Measurements from ENCODE around the gene RASGRP3. TPM values are rescaled to one million over a fixed set of nuclear protein-coding genes. Genes with fewer than 3 reads are reported as not detected.

The RASGRP3 gene
- total and polyA plus RNA-seq, 2 donors (not counting 3 experiments of a cell fraction or from before 2014, with no cell fraction given): 16.0 to 39.6 TPM

GRCh38 chr2:33437297-33437696, 39.2 kb upstream of the RASGRP3 start:
- TSS peak; percentile 16 for BruUV-seq (replicated peaks)
- peak; percentile 28 for DNase-seq (ENCODE audit: low read depth, low spot score)
- CTCF ChIA-PET: interaction anchor here (1.5 to 1.6 kb wide), 2 partner anchors 17 to 24 kb away, joined by 7 to 8 read pairs; no protein-coding TSS in a partner anchor

GRCh38 chr2:33437815-33438214, 38.6 kb upstream of the RASGRP3 start:
- Histone ChIP-seq H3K27ac (ENCODE audit: insufficient read depth, low read depth, low read length) (peak overlapping the region; percentile 57), H4K20me1 (replicated peaks; ENCODE audit: control insufficient read depth, extremely low read depth, insufficient read depth, low read length) (no peaks in the 10 kb centered on the region), H3K4me3 (replicated peaks in 1 of 3; ENCODE audit: insufficient read depth in 1 of 3, low read depth in 1 of 3, low read length in 3 of 3) (peak overlapping the region in 1 of 3 experiments; percentile 90), H3K36me3 (ENCODE audit: control insufficient read depth in 2 of 2, extremely low read depth in 1 of 2, insufficient read depth in 2 of 2, low read length in 2 of 2) (no peaks in the 10 kb centered on the region), H2AFZ (ENCODE audit: low read depth, low read length) (no peak overlapping the region), H3K27me3 (ENCODE audit: control insufficient read depth in 2 of 2, insufficient read depth in 2 of 2, low read length in 2 of 2) (no peaks in the 10 kb centered on the region), H3K4me1 (ENCODE audit: control insufficient read depth, extremely low read depth, insufficient read depth, low read length) (peaks cover 23% of the 10 kb centered on the region), H3K9me1 (replicated peaks; ENCODE audit: control insufficient read depth, extremely low read depth, insufficient read depth, low read length) (no peaks in the 10 kb centered on the region), H3K9ac (replicated peaks; ENCODE audit: extremely low read depth, insufficient read depth, low read length) (no peak overlapping the region), H3K9me3 (replicated peaks; ENCODE audit: control insufficient read depth, insufficient read depth, low read length) (no peaks in the 10 kb centered on the region), H3K79me2 (ENCODE audit: control insufficient read depth, insufficient read depth, low read length) (no peaks in the 10 kb centered on the region), H3K4me2 (ENCODE audit: insufficient read depth, low read length) (peak overlapping the region; percentile 92)
- intact Hi-C loops (cut with micrococcal nuclease) (loop anchor here (5.0 to 10.0 kb wide), 2 partner anchors 146 to 883 kb away; no protein-coding TSS in a partner anchor), dilution Hi-C loops (cut with MboI; ENCODE audit: extremely low pct_ligation_motif_present, low sequenced_read_pairs) (no loop called here)
- FAIRE-seq (no peak), DNase-seq (ENCODE audit: low read depth, low spot score) (no peak)
- no TSS peak for BruUV-seq (replicated peaks)
- CTCF ChIA-PET: interaction anchor here (1.3 to 1.6 kb wide), 3 partner anchors 18 to 118 kb away, joined by 3 to 8 read pairs (median 7); no protein-coding TSS in a partner anchor
- TF ChIP-seq FOS (IDR thresholded peaks at IDR 0.05; ENCODE audit: borderline replicate concordance, insufficient read depth, low read length): no peak
- no peak for TF ChIP-seq MYC (IDR thresholded peaks at IDR 0.05; ENCODE audit: low read depth, low read length)
- no peak for TF ChIP-seq POLR2AphosphoS5 (IDR thresholded peaks at IDR 0.05; ENCODE audit: insufficient read depth, low read depth, low read length)
- no peak for TF ChIP-seq MAX (IDR thresholded peaks at IDR 0.05; ENCODE audit: insufficient read depth, insufficient read length)
- TF ChIP-seq CTCF (IDR thresholded peaks at IDR 0.05; ENCODE audit: extremely low read depth in 1 of 2, insufficient read depth in 1 of 2, low read depth in 1 of 2, low read length in 2 of 2): no peak
- TF ChIP-seq EZH2 (IDR thresholded peaks at IDR 0.05; ENCODE audit: borderline replicate concordance, low read depth, low read length, severe bottlenecking): no peak
- no peak for TF ChIP-seq JUN (IDR thresholded peaks at IDR 0.05; ENCODE audit: borderline replicate concordance, insufficient read depth, insufficient read length, low read depth)
- TF ChIP-seq POLR2A (IDR thresholded peaks at IDR 0.05; ENCODE audit: low read depth, low read length): no peak
- TF ChIP-seq GATA2 (IDR thresholded peaks at IDR 0.05; ENCODE audit: insufficient read depth, insufficient read length, low read depth, low read length): no peak
- POLR2A ChIA-PET: no interaction called here

More at GRCh38 chr2:33437297-33437696, 39.2 kb upstream of the RASGRP3 start:
- Histone ChIP-seq H3K9ac (replicated peaks; ENCODE audit: extremely low read depth, insufficient read depth, low read length) (peak overlapping the region; percentile 63), H4K20me1 (replicated peaks; ENCODE audit: control insufficient read depth, extremely low read depth, insufficient read depth, low read length) (no peaks in the 10 kb centered on the region), H3K4me3 (replicated peaks in 1 of 3; ENCODE audit: insufficient read depth in 1 of 3, low read depth in 1 of 3, low read length in 3 of 3) (peak overlapping the region in 1 of 3 experiments; percentile 90), H3K36me3 (ENCODE audit: control insufficient read depth in 2 of 2, extremely low read depth in 1 of 2, insufficient read depth in 2 of 2, low read length in 2 of 2) (no peaks in the 10 kb centered on the region), H3K27me3 (ENCODE audit: control insufficient read depth in 2 of 2, insufficient read depth in 2 of 2, low read length in 2 of 2) (no peaks in the 10 kb centered on the region), H3K79me2 (ENCODE audit: control insufficient read depth, insufficient read depth, low read length) (no peaks in the 10 kb centered on the region), H2AFZ (ENCODE audit: low read depth, low read length) (no peak overlapping the region), H3K4me1 (ENCODE audit: control insufficient read depth, extremely low read depth, insufficient read depth, low read length) (peaks cover 19% of the 10 kb centered on the region), H3K4me2 (ENCODE audit: insufficient read depth, low read length) (peak overlapping the region; percentile 92), H3K9me1 (replicated peaks; ENCODE audit: control insufficient read depth, extremely low read depth, insufficient read depth, low read length) (no peaks in the 10 kb centered on the region), H3K27ac (ENCODE audit: insufficient read depth, low read depth, low read length) (peak overlapping the region; percentile 57), H3K9me3 (replicated peaks; ENCODE audit: control insufficient read depth, insufficient read depth, low read length) (no peaks in the 10 kb centered on the region)
- dilution Hi-C loops (cut with MboI; ENCODE audit: extremely low pct_ligation_motif_present, low sequenced_read_pairs): no loop called here
- POLR2A ChIA-PET: no interaction called here
- peak; percentile 21 for FAIRE-seq
- intact Hi-C loops (cut with micrococcal nuclease): loop anchor here (5.0 to 10.0 kb wide), 2 partner anchors 145 to 882 kb away; no protein-coding TSS in a partner anchor
- no peak for TF ChIP-seq POLR2A (IDR thresholded peaks at IDR 0.05; ENCODE audit: low read depth, low read length)

Measured in endothelial cell of umbilical vein (primary cell).